Epithelial cell of esophagus (primary cell): ENCODE measurements around the gene IGSF9B.

ENCODE experiments used
- DNase-seq: peaks from one replicate; pipeline ENCODE4 v3.0.0; 2010; ENCODE audit warnings: low read depth
- H3K4me3 ChIP-seq: 2 replicates; pipeline ENCODE4 v1.5.1; 2011; ENCODE audit warnings: mild to moderate bottlenecking, low read length, control low read depth
- CTCF ChIP-seq: IDR thresholded peaks from 2 replicates; pipeline ENCODE4 v1.5.1; 2011; ENCODE audit warnings: low read depth, mild to moderate bottlenecking, low read length, control low read depth, inconsistent platforms; ENCODE audit not compliant: insufficient read depth; ENCODE audit errors: missing control alignments

Gene IGSF9B

GRCh38 chr11:133957900-133958299, 1.1 kb upstream of the IGSF9B start:
- no peak for DNase-seq
- H3K4me3 ChIP-seq = no peak overlapping the region
- no peak for TF ChIP-seq CTCF

- no peak for TF ChIP-seq CTCF
- no peak overlapping the region for H3K4me3 ChIP-seq
- no peak for DNase-seq
Observed at GRCh38 chr11:133955945-133956421, 785 bp downstream of the IGSF9B start.

- H3K4me3 ChIP-seq = no peak overlapping the region
- no peak for TF ChIP-seq CTCF
- no peak for DNase-seq
Observed at GRCh38 chr11:133955081-133955891, 1.5 kb downstream of the IGSF9B start.

- no peak overlapping the region for H3K4me3 ChIP-seq
- DNase-seq = no peak
- no peak for TF ChIP-seq CTCF
Observed at GRCh38 chr11:133953999-133954398, 2.8 kb downstream of the IGSF9B start.

- no peak for TF ChIP-seq CTCF
- H3K4me3 ChIP-seq = no peak overlapping the region
- DNase-seq = no peak
Observed at GRCh38 chr11:133953547-133953946, 3.2 kb downstream of the IGSF9B start.

- DNase-seq = no peak
- no peak overlapping the region for H3K4me3 ChIP-seq
- TF ChIP-seq CTCF = no peak
Observed at GRCh38 chr11:133952199-133953190, 4.3 kb downstream of the IGSF9B start.
